ENCODE results near the gene EME2.

GRCh38 chr16:1781758-1782407, 9.3 kb downstream of the EME2 start:
- TF ChIP-seq POLR2A (IDR thresholded peaks at IDR 0.05; ENCODE audit: low read depth, low read length): no peak; the same call in none of the 2 replicates
- TF ChIP-seq POLR2AphosphoS5 (IDR thresholded peaks at IDR 0.05; ENCODE audit: low read depth, low read length): no peak
- no peak for TF ChIP-seq TAF1 (IDR thresholded peaks at IDR 0.05; ENCODE audit: borderline replicate concordance, low read depth, low read length)
